ENCODE data around the gene CCDC171.

DNA sequence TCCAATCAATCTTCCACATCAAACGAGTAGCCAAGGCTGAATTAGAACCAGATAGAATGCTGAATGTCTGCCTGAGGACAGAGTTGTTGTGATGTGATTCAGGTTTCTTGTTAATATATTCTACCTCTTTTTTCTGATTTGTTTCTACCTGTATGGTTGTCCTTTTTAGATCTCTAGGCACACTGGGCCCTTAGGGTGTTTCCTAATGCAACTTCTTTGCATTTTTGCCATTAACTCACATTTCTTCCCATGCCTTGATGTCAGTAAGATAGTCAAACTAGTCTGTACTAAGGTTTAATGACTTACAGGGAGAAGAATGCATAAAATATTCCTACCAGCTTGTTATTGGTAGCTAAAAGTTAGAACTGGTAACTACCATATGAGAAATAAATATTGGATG, 413.6 kb downstream of the CCDC171 start:
- TF ChIP-seq ZNF768 (CRISPR knock-in tag; IDR thresholded peaks at IDR 0.05): no peak
- no peak for TF ChIP-seq ZNF703 (CRISPR knock-in tag; IDR thresholded peaks at IDR 0.05; ENCODE audit: borderline replicate concordance)
- TF ChIP-seq HCFC1 (IDR thresholded peaks at IDR 0.05; ENCODE audit: low read depth, low read length): no peak
- TF ChIP-seq ZNF501 (CRISPR knock-in tag; IDR thresholded peaks at IDR 0.05): no peak
- no peak for TF ChIP-seq ZC3H4 (CRISPR knock-in tag; IDR thresholded peaks at IDR 0.05; ENCODE audit: borderline replicate concordance)
- TF ChIP-seq, protein P1, sequence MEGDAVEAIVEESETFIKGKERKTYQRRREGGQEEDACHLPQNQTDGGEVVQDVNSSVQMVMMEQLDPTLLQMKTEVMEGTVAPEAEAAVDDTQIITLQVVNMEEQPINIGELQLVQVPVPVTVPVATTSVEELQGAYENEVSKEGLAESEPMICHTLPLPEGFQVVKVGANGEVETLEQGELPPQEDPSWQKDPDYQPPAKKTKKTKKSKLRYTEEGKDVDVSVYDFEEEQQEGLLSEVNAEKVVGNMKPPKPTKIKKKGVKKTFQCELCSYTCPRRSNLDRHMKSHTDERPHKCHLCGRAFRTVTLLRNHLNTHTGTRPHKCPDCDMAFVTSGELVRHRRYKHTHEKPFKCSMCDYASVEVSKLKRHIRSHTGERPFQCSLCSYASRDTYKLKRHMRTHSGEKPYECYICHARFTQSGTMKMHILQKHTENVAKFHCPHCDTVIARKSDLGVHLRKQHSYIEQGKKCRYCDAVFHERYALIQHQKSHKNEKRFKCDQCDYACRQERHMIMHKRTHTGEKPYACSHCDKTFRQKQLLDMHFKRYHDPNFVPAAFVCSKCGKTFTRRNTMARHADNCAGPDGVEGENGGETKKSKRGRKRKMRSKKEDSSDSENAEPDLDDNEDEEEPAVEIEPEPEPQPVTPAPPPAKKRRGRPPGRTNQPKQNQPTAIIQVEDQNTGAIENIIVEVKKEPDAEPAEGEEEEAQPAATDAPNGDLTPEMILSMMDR (CRISPR knock-in tag; IDR thresholded peaks at IDR 0.05): no peak
- no peak for TF ChIP-seq ZNF550 (CRISPR knock-in tag; IDR thresholded peaks at IDR 0.05; ENCODE audit: borderline replicate concordance)
- TF ChIP-seq, protein P2, sequence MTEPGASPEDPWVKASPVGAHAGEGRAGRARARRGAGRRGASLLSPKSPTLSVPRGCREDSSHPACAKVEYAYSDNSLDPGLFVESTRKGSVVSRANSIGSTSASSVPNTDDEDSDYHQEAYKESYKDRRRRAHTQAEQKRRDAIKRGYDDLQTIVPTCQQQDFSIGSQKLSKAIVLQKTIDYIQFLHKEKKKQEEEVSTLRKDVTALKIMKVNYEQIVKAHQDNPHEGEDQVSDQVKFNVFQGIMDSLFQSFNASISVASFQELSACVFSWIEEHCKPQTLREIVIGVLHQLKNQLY (CRISPR knock-in tag; IDR thresholded peaks at IDR 0.05): no peak
- TF ChIP-seq, protein P3, sequence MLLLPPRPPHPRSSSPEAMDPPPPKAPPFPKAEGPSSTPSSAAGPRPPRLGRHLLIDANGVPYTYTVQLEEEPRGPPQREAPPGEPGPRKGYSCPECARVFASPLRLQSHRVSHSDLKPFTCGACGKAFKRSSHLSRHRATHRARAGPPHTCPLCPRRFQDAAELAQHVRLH (CRISPR knock-in tag; IDR thresholded peaks at IDR 0.05; ENCODE audit: borderline replicate concordance, low read depth): no peak
- TF ChIP-seq ELF3 (CRISPR knock-in tag; IDR thresholded peaks at IDR 0.05): no peak
- no peak for TF ChIP-seq STAT5B (CRISPR knock-in tag; IDR thresholded peaks at IDR 0.05)
- TF ChIP-seq ZNF530 (CRISPR knock-in tag; IDR thresholded peaks at IDR 0.05; ENCODE audit: low read depth): no peak
- TF ChIP-seq AHR (CRISPR knock-in tag; IDR thresholded peaks at IDR 0.05): no peak
- no peak for TF ChIP-seq ARNT (IDR thresholded peaks at IDR 0.05)

Measured in HepG2 (cell line).